Urinary bladder (tissue), 4 donors: ENCODE data around the gene PHAF1. TPM values are rescaled to one million over a fixed set of nuclear protein-coding genes. Genes with fewer than 3 reads are reported as not detected.

Experiments
- DNase-seq: peaks from one replicate; pipeline ENCODE4 v3.0.0-alpha.2; 2015; ENCODE audit errors: extremely low spot score
- H3K27ac ChIP-seq: one replicate; pipeline ENCODE4 v1.5.1; 2013; ENCODE audit warnings: low read depth, mild to moderate bottlenecking, moderate library complexity
- H3K36me3 ChIP-seq: one replicate; pipeline ENCODE4 v1.6.1; 2013; ENCODE audit warnings: mild to moderate bottlenecking, moderate library complexity; ENCODE audit not compliant: insufficient read depth
- H3K4me1 ChIP-seq: one replicate; pipeline ENCODE4 v1.6.1; 2013; ENCODE audit warnings: mild to moderate bottlenecking, moderate library complexity; ENCODE audit not compliant: insufficient read depth
- H3K4me3 ChIP-seq: one replicate; pipeline ENCODE4 v1.5.1; 2013; ENCODE audit warnings: low read depth, low read length
- WGBS: extraction: QIAGEN DNeasy Blood & Tissue Kit; methylation state at CpG from one replicate; pipeline ENCODE4 v1.1.7; 2013; 5-methylcytosine and 5-hydroxymethylcytosine counted together
- polyA plus RNA-seq: library from polyadenylated mRNA; stranded (reverse); fragments of 200-250 nt; gene quantifications from one replicate; pipeline ENCODE4 v1.2.3, GENCODE V29; 2013
- total RNA-seq: library from RNA; depleted of rRNA; stranded (reverse); fragments of >200 nt; gene quantifications from one replicate; pipeline ENCODE4 v1.2.3, GENCODE V29; 2014
- donor health status: healthy with polysubstance abuse.
- donor health status: healthy.

Gene PHAF1
- total and polyA plus RNA-seq, 2 donors = 11.0 to 22.8 TPM

GRCh38 chr16:67190041-67190440 lies 80.3 kb downstream of the PHAF1 start, which contains the start of gene EXOC3L1:
Gene EXOC3L1 (minus strand): TSS chr16:67190136. CDS start chr16:67189676, 460 bp downstream.
- Histone ChIP-seq H3K4me3 (no peak within 1 kb of the TSS), H3K27ac (no peak within 1 kb of the TSS), H3K36me3 (peaks cover 4% of the 10 kb centered on the region), H3K4me1 (no peaks in the 10 kb centered on the region)
- DNase-seq = no peak
- 35% methylated on average over 6 of the region's 6 CpGs for WGBS

DNA sequence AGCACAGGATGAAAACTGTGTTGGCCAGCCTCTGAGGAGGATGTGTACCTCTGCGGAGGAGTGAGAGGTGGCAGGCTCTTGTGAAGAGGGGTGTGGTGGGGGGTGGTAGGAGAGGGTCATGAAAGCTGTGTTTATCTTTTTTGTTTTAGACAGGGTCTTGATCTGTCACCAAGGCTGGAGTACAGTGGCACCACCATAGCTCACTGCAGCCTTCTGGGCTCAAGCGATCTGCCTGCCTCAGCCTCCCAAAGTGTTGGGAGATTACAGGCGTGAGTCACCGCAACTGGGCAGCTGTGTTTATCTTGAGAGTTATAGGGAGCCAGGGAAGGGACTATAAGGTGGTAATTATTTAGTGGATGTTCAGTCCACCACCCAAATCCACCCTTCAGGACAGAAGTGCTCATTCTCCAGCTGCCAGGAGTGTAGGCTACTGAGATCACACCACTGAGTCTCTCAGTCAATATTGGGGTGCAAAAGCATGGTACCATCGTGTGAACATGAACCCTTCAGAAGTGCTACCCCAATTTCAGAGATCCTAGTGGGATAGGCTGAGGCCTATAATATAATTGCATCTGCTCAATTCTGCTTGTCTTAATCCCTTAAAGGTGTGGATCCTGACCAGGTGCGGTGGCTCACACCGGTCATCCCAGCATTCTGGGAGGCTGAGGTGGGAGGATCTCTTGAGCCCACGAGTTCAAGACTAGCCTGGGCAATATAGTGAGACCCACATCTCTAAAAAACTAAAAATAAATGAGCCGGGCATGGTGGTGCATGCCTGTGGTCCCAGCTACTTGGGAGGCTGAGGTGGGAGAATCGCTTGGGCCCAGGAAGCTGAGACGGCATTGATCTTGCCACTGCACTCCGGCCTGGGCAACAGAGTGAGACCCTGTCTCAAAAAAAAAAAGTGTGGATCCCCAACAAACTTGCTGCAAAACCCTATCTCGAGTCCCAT lies 81.0 kb downstream of the PHAF1 start:
- Histone ChIP-seq H3K27ac (no peak overlapping the region), H3K4me3 (no peak overlapping the region), H3K36me3 (peaks cover 8% of the 10 kb centered on the region), H3K4me1 (no peaks in the 10 kb centered on the region)
- DNase-seq = no peak
- WGBS = 69% methylated on average over 13 of the region's 13 CpGs

GRCh38 chr16:67191411-67191994 lies 81.8 kb downstream of the PHAF1 start:
- Histone ChIP-seq H3K4me1 (no peaks in the 10 kb centered on the region), H3K36me3 (peaks cover 8% of the 10 kb centered on the region), H3K4me3 (no peak overlapping the region), H3K27ac (no peak overlapping the region)
- DNase-seq = no peak
- WGBS = 25% methylated on average over 9 of the region's 9 CpGs

- Histone ChIP-seq H3K27ac (no peak within 1 kb of the TSS), H3K36me3 (peaks cover 8% of the 10 kb centered on the region), H3K4me1 (no peaks in the 10 kb centered on the region), H3K4me3 (peak within 1 kb of the TSS; percentile 68)
- WGBS = under 1% methylated on average over 54 of the region's 54 CpGs
- no peak for DNase-seq
These were observed 82.4 kb downstream of the PHAF1 start, which contains the start of gene E2F4 for GRCh38 chr16:67191995-67192681. Gene E2F4 (plus strand): TSS chr16:67192155. CDS start chr16:67192228, 73 bp downstream.

DNA sequence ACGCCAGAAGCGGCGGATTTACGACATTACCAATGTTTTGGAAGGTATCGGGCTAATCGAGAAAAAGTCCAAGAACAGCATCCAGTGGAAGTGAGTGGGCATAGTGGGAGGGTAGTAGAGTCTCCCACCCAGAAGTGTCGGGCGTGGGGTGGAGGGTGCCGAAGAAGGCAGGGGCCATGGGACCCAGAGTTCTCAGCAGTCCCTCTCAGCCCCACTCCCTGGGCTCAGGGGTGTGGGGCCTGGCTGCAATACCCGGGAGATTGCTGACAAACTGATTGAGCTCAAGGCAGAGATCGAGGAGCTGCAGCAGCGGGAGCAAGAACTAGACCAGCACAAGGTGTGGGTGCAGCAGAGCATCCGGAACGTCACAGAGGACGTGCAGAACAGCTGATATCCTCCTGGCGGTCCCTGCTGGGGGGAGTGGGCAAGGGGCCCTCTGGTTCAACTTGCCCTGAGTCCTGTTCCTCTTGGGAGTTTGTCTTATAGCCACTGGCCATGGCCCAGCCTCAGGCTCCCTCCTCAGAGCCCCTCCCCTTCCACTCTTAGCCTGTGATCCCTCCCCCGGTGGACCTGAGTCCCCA lies 83.1 kb downstream of the PHAF1 start:
- no peaks in the 10 kb centered on the region for H3K4me1 ChIP-seq
- peaks cover 8% of the 10 kb centered on the region for H3K36me3 ChIP-seq
- DNase-seq = no peak
- H3K27ac ChIP-seq = no peak overlapping the region
- WGBS = 26% methylated on average over 17 of the region's 17 CpGs
- H3K4me3 ChIP-seq = peak overlapping the region; percentile 68

DNA sequence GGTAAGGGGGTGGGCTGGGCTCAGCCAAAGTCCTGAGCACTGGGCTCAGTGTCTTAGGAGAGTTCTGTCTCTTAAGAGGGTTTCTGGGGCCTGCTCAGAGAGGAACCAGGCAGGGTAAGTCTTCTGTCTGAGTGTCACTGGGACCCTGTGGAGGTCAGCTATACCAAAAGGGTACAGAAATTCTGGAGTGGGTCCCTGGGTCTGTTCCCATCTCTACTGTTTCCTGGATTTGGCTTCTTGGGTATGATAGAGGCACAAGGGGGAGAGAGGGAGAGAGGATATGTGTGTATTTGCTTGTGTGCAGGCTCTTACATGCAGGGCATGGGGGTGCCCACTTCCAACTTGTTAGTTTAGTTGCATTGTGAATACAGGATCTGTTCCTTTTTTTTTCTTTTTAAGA lies 83.8 kb downstream of the PHAF1 start:
- peaks cover 8% of the 10 kb centered on the region for H3K36me3 ChIP-seq
- DNase-seq = no peak
- no peak overlapping the region for H3K4me3 ChIP-seq
- H3K4me1 ChIP-seq = no peaks in the 10 kb centered on the region
- H3K27ac ChIP-seq = no peak overlapping the region

DNA sequence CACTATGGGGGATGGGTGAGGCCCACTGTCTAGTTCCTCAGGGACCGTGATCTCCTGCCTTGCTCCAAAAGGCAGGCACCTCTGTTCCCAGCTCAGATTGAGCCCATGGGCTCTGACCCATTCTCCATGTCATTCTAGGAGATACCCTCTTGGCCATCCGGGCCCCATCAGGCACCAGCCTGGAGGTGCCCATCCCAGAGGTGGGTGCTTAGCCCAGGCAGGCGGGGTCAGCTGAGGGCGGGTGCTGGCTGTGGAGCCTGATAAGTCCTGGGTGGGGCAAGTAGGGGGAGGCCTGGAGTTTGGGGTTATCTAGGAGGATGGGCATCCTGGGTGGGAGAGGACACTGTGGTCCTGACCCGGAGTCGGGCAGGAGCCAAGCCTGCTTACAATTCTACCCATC lies 84.5 kb downstream of the PHAF1 start:
- Histone ChIP-seq H3K4me3 (no peak overlapping the region), H3K4me1 (no peaks in the 10 kb centered on the region), H3K36me3 (peaks cover 8% of the 10 kb centered on the region), H3K27ac (no peak overlapping the region)
- 88% methylated on average over 6 of the region's 6 CpGs for WGBS
- no peak for DNase-seq

DNA sequence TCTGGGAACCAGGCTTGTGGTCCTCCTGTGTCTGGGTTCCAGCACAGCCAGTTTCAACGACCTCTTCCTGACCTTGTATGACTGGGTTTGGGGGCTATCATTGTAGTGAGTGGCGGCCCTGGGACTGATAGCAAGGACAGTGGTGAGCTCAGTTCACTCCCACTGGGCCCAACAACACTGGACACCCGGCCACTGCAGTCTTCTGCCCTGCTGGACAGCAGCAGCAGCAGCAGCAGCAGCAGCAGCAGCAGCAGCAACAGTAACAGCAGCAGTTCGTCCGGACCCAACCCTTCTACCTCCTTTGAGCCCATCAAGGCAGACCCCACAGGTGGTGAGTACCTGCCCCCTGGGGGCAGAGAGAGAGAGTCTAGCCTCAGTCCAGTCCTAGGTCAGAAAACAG lies 85.9 kb downstream of the PHAF1 start:
- DNase-seq = no peak
- H3K4me3 ChIP-seq = no peak overlapping the region
- WGBS = 88% methylated on average over 5 of the region's 5 CpGs
- H3K27ac ChIP-seq = no peak overlapping the region
- no peaks in the 10 kb centered on the region for H3K4me1 ChIP-seq
- peaks cover 8% of the 10 kb centered on the region for H3K36me3 ChIP-seq

DNA sequence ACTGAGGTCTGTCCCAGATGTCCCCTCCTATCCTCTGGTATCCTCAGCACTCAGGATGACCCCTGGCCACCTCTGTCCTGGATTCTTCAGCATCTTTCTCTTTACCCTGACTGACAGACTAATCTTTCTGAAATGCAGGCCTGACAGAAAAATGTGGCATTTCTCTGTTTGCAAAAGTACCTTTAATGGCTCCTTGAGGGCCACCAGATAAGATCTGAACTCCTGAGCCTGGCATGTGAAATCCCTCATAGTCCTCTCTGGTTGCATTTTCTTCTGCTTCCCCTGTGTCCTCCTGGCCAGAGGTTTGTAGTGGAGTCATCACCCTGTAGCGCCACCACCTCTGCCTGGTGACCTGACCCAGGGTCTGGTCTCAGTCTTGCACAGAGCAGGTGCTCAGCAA lies 87.1 kb downstream of the PHAF1 start:
- DNase-seq = no peak
- Histone ChIP-seq H3K27ac (no peak overlapping the region), H3K36me3 (peaks cover 8% of the 10 kb centered on the region), H3K4me3 (no peak overlapping the region), H3K4me1 (no peaks in the 10 kb centered on the region)
- WGBS = 95% methylated on average over 1 of the region's 1 CpG

GRCh38 chr16:67197704-67198103 lies 88.0 kb downstream of the PHAF1 start:
- 76% methylated on average over 6 of the region's 6 CpGs for WGBS
- Histone ChIP-seq H3K27ac (no peak overlapping the region), H3K36me3 (peaks cover 8% of the 10 kb centered on the region), H3K4me3 (no peak overlapping the region), H3K4me1 (no peaks in the 10 kb centered on the region)
- no peak for DNase-seq

Other genes starting within 250 kb of the PHAF1 start
- 5.6 TPM for gene PDP2, start 229.4 kb upstream of the PHAF1 start, total RNA-seq
- 5.0 TPM for gene PDP2, start 229.4 kb upstream of the PHAF1 start, polyA plus RNA-seq
- not detected for gene CDH16, start 191.1 kb upstream of the PHAF1 start, total RNA-seq
- gene CDH16, start 191.1 kb upstream of the PHAF1 start, polyA plus RNA-seq = not detected
- gene RRAD, start 184.4 kb upstream of the PHAF1 start, total RNA-seq = 7.0 TPM
- 26.1 TPM for gene RRAD, start 184.4 kb upstream of the PHAF1 start, polyA plus RNA-seq
- gene CIAO2B, start 175.5 kb upstream of the PHAF1 start, total RNA-seq = 52.0 TPM
- gene CIAO2B, start 175.5 kb upstream of the PHAF1 start, polyA plus RNA-seq = 174 TPM
- 12.9 TPM for gene CES2, start 174.4 kb upstream of the PHAF1 start, total RNA-seq
- 32.5 TPM for gene CES2, start 174.4 kb upstream of the PHAF1 start, polyA plus RNA-seq
- gene CES3, start 148.7 kb upstream of the PHAF1 start, total RNA-seq = not detected
- 0.19 TPM for gene CES3, start 148.7 kb upstream of the PHAF1 start, polyA plus RNA-seq
- 4.9 TPM for gene CES4A, start 121.4 kb upstream of the PHAF1 start, total RNA-seq
- gene CES4A, start 121.4 kb upstream of the PHAF1 start, polyA plus RNA-seq = 4.0 TPM
- gene CBFB, start 80.8 kb upstream of the PHAF1 start, total RNA-seq = 62.5 TPM
- gene CBFB, start 80.8 kb upstream of the PHAF1 start, polyA plus RNA-seq = 19.3 TPM
- gene B3GNT9, start 41.1 kb downstream of the PHAF1 start, total RNA-seq = 22.4 TPM
- gene B3GNT9, start 41.1 kb downstream of the PHAF1 start, polyA plus RNA-seq = 26.4 TPM
- gene TRADD, start 50.0 kb downstream of the PHAF1 start, total RNA-seq = 7.3 TPM
- 38.1 TPM for gene TRADD, start 50.0 kb downstream of the PHAF1 start, polyA plus RNA-seq
- gene FBXL8, start 50.0 kb downstream of the PHAF1 start, total RNA-seq = 4.7 TPM
- 20.4 TPM for gene FBXL8, start 50.0 kb downstream of the PHAF1 start, polyA plus RNA-seq
- 4.5 TPM for gene HSF4, start 54.8 kb downstream of the PHAF1 start, total RNA-seq
- gene HSF4, start 54.8 kb downstream of the PHAF1 start, polyA plus RNA-seq = 75.2 TPM
- 5.3 TPM for gene NOL3, start 60.6 kb downstream of the PHAF1 start, total RNA-seq
- gene NOL3, start 60.6 kb downstream of the PHAF1 start, polyA plus RNA-seq = 66.6 TPM
- 11.4 TPM for gene MATCAP1, start 74.0 kb downstream of the PHAF1 start, total RNA-seq
- 20.9 TPM for gene MATCAP1, start 74.0 kb downstream of the PHAF1 start, polyA plus RNA-seq
- gene EXOC3L1, start 80.2 kb downstream of the PHAF1 start, total RNA-seq = 3.4 TPM
- gene EXOC3L1, start 80.2 kb downstream of the PHAF1 start, polyA plus RNA-seq = 3.7 TPM
- 28.0 TPM for gene E2F4, start 82.2 kb downstream of the PHAF1 start, total RNA-seq
- 65.0 TPM for gene E2F4, start 82.2 kb downstream of the PHAF1 start, polyA plus RNA-seq
- gene ELMO3, start 89.2 kb downstream of the PHAF1 start, total RNA-seq = 2.7 TPM
- 6.4 TPM for gene ELMO3, start 89.2 kb downstream of the PHAF1 start, polyA plus RNA-seq
- 12.6 TPM for gene TMEM208, start 117.2 kb downstream of the PHAF1 start, total RNA-seq
- 54.4 TPM for gene TMEM208, start 117.2 kb downstream of the PHAF1 start, polyA plus RNA-seq
- gene FHOD1, start 137.5 kb downstream of the PHAF1 start, total RNA-seq = 7.5 TPM
- 16.4 TPM for gene FHOD1, start 137.5 kb downstream of the PHAF1 start, polyA plus RNA-seq
- gene SLC9A5, start 139.0 kb downstream of the PHAF1 start, total RNA-seq = 0.32 TPM
- gene SLC9A5, start 139.0 kb downstream of the PHAF1 start, polyA plus RNA-seq = 0.29 TPM
- 12.8 TPM for gene PLEKHG4, start 169.6 kb downstream of the PHAF1 start, total RNA-seq
- gene PLEKHG4, start 169.6 kb downstream of the PHAF1 start, polyA plus RNA-seq = 5.8 TPM
- 1.1 TPM for gene KCTD19, start 216.8 kb downstream of the PHAF1 start, total RNA-seq
- 0.14 TPM for gene KCTD19, start 216.8 kb downstream of the PHAF1 start, polyA plus RNA-seq
- gene LRRC36, start 216.9 kb downstream of the PHAF1 start, total RNA-seq = 2.1 TPM
- gene LRRC36, start 216.9 kb downstream of the PHAF1 start, polyA plus RNA-seq = 0.19 TPM